Natural killer cell (primary cell): ENCODE measurements around the gene KNDC1. TPM values are rescaled to one million over a fixed set of nuclear protein-coding genes. Genes with fewer than 3 reads are reported as not detected.

Source experiments
- ATAC-seq, 3 donors: fragments of 150-1000 bp in 2 of 3; fragments of 200-7000 bp in 1 of 3; cut with Tn5 transposase; 1 replicate in 1 of 3; 2 replicates in 2 of 3; pipeline ENCODE4 v1.10.0; 2021; ENCODE audit warnings: mild to moderate bottlenecking in 2 of 3, moderate library complexity in 2 of 3
- DNase-seq, 2 donors: peaks; one replicate each; pipeline versions ENCODE4 v3.0.0 to v3.0.0-alpha.2; 2013 to 2021; ENCODE audit warnings: mixed read lengths in 1 of 2
- H3K27ac ChIP-seq: one replicate; pipeline ENCODE4 v1.5.1; 2013; ENCODE audit warnings: mild to moderate bottlenecking, low read length
- H3K27me3 ChIP-seq: one replicate; pipeline ENCODE4 v1.6.1; 2013; ENCODE audit warnings: low read length; ENCODE audit not compliant: control insufficient read depth, insufficient read depth
- H3K36me3 ChIP-seq: one replicate; pipeline ENCODE4 v1.6.1; 2013; ENCODE audit warnings: low read length; ENCODE audit not compliant: control insufficient read depth, insufficient read depth
- H3K4me1 ChIP-seq: one replicate; pipeline ENCODE4 v1.6.1; 2013; ENCODE audit warnings: low read length; ENCODE audit not compliant: control insufficient read depth, insufficient read depth
- H3K4me3 ChIP-seq: one replicate; pipeline ENCODE4 v1.5.1; 2013; ENCODE audit warnings: low read length
- H3K9me3 ChIP-seq: one replicate; pipeline ENCODE4 v1.6.1; 2013; ENCODE audit warnings: low read length; ENCODE audit not compliant: control insufficient read depth, insufficient read depth
- H3K27ac Mint-ChIP-seq, 2 donors: one replicate each; pipeline ENCODE4 v1.8.0; 2022; ENCODE audit warnings: mild to moderate bottlenecking in 2 of 2, mixed read lengths in 2 of 2, moderate library complexity in 1 of 2
- H3K27me3 Mint-ChIP-seq, 2 donors: one replicate each; pipeline ENCODE4 v1.8.0; 2022; ENCODE audit warnings: low read depth in 2 of 2, mixed read lengths in 2 of 2
- H3K36me3 Mint-ChIP-seq: one replicate; pipeline ENCODE4 v1.8.0; 2022; ENCODE audit warnings: mixed read lengths
- H3K4me1 Mint-ChIP-seq, 2 donors: one replicate each; pipeline ENCODE4 v1.8.0; 2022; ENCODE audit warnings: mixed read lengths in 2 of 2
- H3K4me3 Mint-ChIP-seq: one replicate; pipeline ENCODE4 v1.8.0; 2022; ENCODE audit warnings: mild to moderate bottlenecking, moderate library complexity, mixed read lengths
- H3K9me3 Mint-ChIP-seq, 2 donors: one replicate each; pipeline ENCODE4 v1.8.0; 2022; ENCODE audit warnings: mixed read lengths in 2 of 2
- WGBS: methylation state at CpG from one replicate; pipeline ENCODE4 v1.1.7; 2013; ENCODE audit warnings: missing lambda C conversion rate; ENCODE audit not compliant: insufficient coverage; 5-methylcytosine and 5-hydroxymethylcytosine counted together
- intact Hi-C: fragments of 100-400 bp; cut with micrococcal nuclease; formaldehyde crosslinking; loops from one replicate; pipeline ENCODE4 v1.14.2; 2022
- total RNA-seq, 4 donors: library from RNA; stranded (reverse); fragments of 120-200 nt in 1 of 4; gene quantifications; one replicate each; pipeline versions ENCODE4 v1.2.3 to v1.2.4, GENCODE V29; 2013 to 2022
- TF ChIP-seq, protein P1 (sequence below): fragments of 200-600 bp; IDR thresholded peaks from one replicate; pipeline ENCODE4 v1.8.0; 2022; ENCODE audit warnings: antibody characterized with exemption

Gene KNDC1
- total RNA-seq, 3 donors from 2014 or later (not counting 1 experiment from before 2014, with no cell fraction given) = 2.1 to 5.9 TPM; not detected in 1

DNA sequence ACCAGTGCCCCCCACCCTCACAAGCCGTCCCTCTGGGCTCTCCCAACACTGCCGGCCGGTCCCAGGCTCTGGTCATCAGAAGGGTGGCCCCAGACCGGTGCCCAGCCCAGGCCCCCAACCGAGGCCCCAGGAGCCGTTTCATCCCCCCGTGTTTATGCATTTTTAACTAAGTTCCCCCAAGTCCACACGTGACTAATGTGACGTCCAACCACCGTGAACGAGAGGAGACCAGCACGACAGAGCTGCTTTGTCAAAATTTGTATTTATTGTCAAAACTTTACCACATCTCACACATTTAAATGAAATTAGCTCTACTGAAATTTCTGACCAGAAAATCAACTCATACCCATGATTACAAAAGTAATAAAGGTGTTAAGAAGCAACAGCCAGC lies 86.2 kb downstream of the KNDC1 start:
- no peaks in the 10 kb centered on the region for H3K36me3 Mint-ChIP-seq
- H3K27ac Mint-ChIP-seq = no peak overlapping the region
- TF ChIP-seq, protein P1, sequence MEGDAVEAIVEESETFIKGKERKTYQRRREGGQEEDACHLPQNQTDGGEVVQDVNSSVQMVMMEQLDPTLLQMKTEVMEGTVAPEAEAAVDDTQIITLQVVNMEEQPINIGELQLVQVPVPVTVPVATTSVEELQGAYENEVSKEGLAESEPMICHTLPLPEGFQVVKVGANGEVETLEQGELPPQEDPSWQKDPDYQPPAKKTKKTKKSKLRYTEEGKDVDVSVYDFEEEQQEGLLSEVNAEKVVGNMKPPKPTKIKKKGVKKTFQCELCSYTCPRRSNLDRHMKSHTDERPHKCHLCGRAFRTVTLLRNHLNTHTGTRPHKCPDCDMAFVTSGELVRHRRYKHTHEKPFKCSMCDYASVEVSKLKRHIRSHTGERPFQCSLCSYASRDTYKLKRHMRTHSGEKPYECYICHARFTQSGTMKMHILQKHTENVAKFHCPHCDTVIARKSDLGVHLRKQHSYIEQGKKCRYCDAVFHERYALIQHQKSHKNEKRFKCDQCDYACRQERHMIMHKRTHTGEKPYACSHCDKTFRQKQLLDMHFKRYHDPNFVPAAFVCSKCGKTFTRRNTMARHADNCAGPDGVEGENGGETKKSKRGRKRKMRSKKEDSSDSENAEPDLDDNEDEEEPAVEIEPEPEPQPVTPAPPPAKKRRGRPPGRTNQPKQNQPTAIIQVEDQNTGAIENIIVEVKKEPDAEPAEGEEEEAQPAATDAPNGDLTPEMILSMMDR = no peak
- H3K4me1 Mint-ChIP-seq = peaks cover 0 to 28% of the 10 kb centered on the region in 2 donors
- no peak overlapping the region for H3K4me3 Mint-ChIP-seq
- H3K36me3 ChIP-seq = no peaks in the 10 kb centered on the region
- no peaks in the 10 kb centered on the region for H3K9me3 ChIP-seq
- ATAC-seq = no peak
- intact Hi-C loops = no loop called here
- no peak overlapping the region for H3K27ac ChIP-seq
- no peaks in the 10 kb centered on the region for H3K9me3 Mint-ChIP-seq
- no peak overlapping the region for H3K4me3 ChIP-seq
- no peak for DNase-seq
- peaks cover 1 to 13% of the 10 kb centered on the region in 2 donors for H3K27me3 Mint-ChIP-seq
- 85% methylated on average over 12 of the region's 12 CpGs for WGBS
- H3K4me1 ChIP-seq = peaks cover 12% of the 10 kb centered on the region
- no peaks in the 10 kb centered on the region for H3K27me3 ChIP-seq

DNA sequence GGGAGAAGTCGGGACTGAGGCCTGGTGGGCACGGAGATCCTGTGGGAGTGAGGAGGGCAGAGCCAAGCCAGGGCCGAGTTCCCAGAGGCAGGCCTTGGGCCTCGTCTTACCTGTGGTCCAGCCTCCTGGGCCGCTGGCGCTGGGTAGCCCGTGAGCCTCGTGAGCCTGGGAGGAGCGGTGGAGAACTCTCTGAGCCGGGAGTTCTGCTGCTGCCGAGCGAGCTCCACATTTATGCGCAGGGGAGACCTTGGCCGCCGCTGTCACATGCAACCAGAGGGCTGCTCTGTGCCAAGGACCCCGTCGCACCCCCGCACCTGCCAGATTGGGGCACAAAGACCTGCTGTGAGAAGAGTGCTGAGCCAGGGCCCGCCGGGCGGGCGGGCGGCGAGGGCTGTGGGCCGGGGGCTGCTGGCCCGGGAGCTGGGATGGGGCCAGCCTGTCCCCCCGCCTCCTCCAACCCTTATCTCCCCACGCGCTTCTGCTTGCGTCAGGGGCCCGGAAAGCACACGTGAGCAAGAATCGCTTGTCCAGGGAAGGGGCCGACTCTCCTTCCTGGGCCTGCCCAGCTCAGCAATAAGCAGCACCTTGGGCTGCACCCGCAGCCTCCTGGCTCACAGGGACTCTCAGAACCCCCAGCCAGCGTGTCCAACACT lies 87.8 kb downstream of the KNDC1 start:
- no peak overlapping the region for H3K4me3 ChIP-seq
- TF ChIP-seq, protein P1 = no peak
- DNase-seq (no peak), ATAC-seq (no peak)
- Mint-ChIP-seq H3K4me3 (no peak overlapping the region), H3K4me1 (peaks cover 0 to 13% of the 10 kb centered on the region in 2 donors), H3K36me3 (no peaks in the 10 kb centered on the region), H3K27ac (no peak overlapping the region), H3K9me3 (no peaks in the 10 kb centered on the region), H3K27me3 (peaks cover 0 to 7% of the 10 kb centered on the region in 2 donors)
- H3K4me1 ChIP-seq = no peaks in the 10 kb centered on the region
- H3K9me3 ChIP-seq = no peaks in the 10 kb centered on the region
- H3K36me3 ChIP-seq = no peaks in the 10 kb centered on the region
- H3K27me3 ChIP-seq = no peaks in the 10 kb centered on the region
- no peak overlapping the region for H3K27ac ChIP-seq
- intact Hi-C loops = no loop called here
- WGBS = 94% methylated on average over 36 of the region's 36 CpGs

DNA sequence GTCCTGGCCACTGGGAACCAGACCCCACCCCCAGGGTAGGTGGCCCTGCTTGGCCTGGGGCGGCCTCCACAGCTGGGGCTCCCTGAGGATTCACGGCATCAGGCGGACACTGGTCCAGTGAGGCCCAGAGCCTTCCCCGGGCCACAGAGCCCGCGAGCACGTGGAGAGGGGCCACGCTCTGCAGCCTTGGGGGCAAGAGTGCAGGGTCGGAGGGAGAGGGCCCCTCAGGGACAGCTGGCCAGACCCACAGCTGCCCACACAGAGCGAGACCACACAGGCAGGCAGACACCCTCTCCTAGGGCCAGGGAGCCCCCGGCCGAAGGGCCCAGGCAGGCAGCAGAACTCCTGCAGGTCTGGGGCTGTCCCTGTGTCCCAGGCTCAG lies 88.3 kb downstream of the KNDC1 start:
- no peak overlapping the region for H3K27ac Mint-ChIP-seq
- Histone ChIP-seq H3K4me1 (no peaks in the 10 kb centered on the region), H3K4me3 (no peak overlapping the region), H3K36me3 (no peaks in the 10 kb centered on the region), H3K27me3 (no peaks in the 10 kb centered on the region), H3K27ac (no peak overlapping the region), H3K9me3 (no peaks in the 10 kb centered on the region)
- peaks cover 0 to 8% of the 10 kb centered on the region in 2 donors for H3K4me1 Mint-ChIP-seq
- intact Hi-C loops = no loop called here
- H3K27me3 Mint-ChIP-seq = peaks cover 0 to 3% of the 10 kb centered on the region in 2 donors
- 93% methylated on average over 12 of the region's 12 CpGs for WGBS
- H3K36me3 Mint-ChIP-seq = no peaks in the 10 kb centered on the region
- TF ChIP-seq, protein P1 = no peak
- H3K9me3 Mint-ChIP-seq = no peaks in the 10 kb centered on the region
- DNase-seq (no peak), ATAC-seq (no peak)
- no peak overlapping the region for H3K4me3 Mint-ChIP-seq
